Mesendoderm (in vitro differentiated cells): ENCODE results near the gene HDAC5.

ENCODE experiments used
- DNase-seq: peaks from one replicate; pipeline ENCODE4 v3.0.0; 2013
- H2AK5ac ChIP-seq: 2 replicates; pipeline ENCODE4 v1.6.1; 2013; ENCODE audit warnings: low read length, inconsistent platforms
- H2BK120ac ChIP-seq: 2 replicates; pipeline ENCODE4 v1.6.1; 2013; ENCODE audit warnings: low read depth, mild to moderate bottlenecking, low read length, moderate library complexity, mixed read lengths
- H2BK15ac ChIP-seq: replicated peaks from 2 replicates; pipeline ENCODE4 v1.6.1; 2013; ENCODE audit warnings: low read depth, mild to moderate bottlenecking, moderate library complexity
- H2BK5ac ChIP-seq: 2 replicates; pipeline ENCODE4 v1.6.1; 2013; ENCODE audit warnings: low read length, inconsistent platforms
- H3K18ac ChIP-seq: 2 replicates; pipeline ENCODE4 v1.6.1; 2013; ENCODE audit warnings: mild to moderate bottlenecking, low read length, mixed read lengths
- H3K23ac ChIP-seq: one replicate; pipeline ENCODE4 v1.6.1; 2013; ENCODE audit warnings: low read length
- H3K27ac ChIP-seq: 2 replicates; pipeline ENCODE4 v1.5.1; 2013; ENCODE audit warnings: low read depth, mild to moderate bottlenecking, inconsistent platforms, low read length, moderate library complexity
- H3K27me3 ChIP-seq: 2 replicates; pipeline ENCODE4 v1.6.1; 2013; ENCODE audit warnings: low read length, control low read depth, mild to moderate bottlenecking, inconsistent platforms; ENCODE audit not compliant: insufficient read depth, poor library complexity
- H3K36me3 ChIP-seq: 2 replicates; pipeline ENCODE4 v1.6.1; 2013; ENCODE audit warnings: low read length, inconsistent platforms; ENCODE audit not compliant: control insufficient read depth, insufficient read depth
- H3K4ac ChIP-seq: one replicate; pipeline ENCODE4 v1.6.1; 2013; ENCODE audit warnings: low read depth, mild to moderate bottlenecking, low read length, moderate library complexity
- H3K4me1 ChIP-seq: 2 replicates; pipeline ENCODE4 v1.6.1; 2013; ENCODE audit warnings: low read depth, low read length, inconsistent platforms; ENCODE audit not compliant: control insufficient read depth
- H3K4me2 ChIP-seq: 2 replicates; pipeline ENCODE4 v1.6.1; 2013; ENCODE audit warnings: low read length
- H3K4me3 ChIP-seq: 2 replicates; pipeline ENCODE4 v1.5.1; 2013; ENCODE audit warnings: mild to moderate bottlenecking, low read length
- H3K56ac ChIP-seq: one replicate; pipeline ENCODE4 v1.6.1; 2013; ENCODE audit warnings: low read length
- H3K79me1 ChIP-seq: 2 replicates; pipeline ENCODE4 v1.6.1; 2013; ENCODE audit warnings: low read length, inconsistent platforms
- H3K79me2 ChIP-seq: 2 replicates; pipeline ENCODE4 v1.6.1; 2013; ENCODE audit warnings: mild to moderate bottlenecking, low read length; ENCODE audit not compliant: control insufficient read depth, insufficient read depth
- H3K9ac ChIP-seq: 2 replicates; pipeline ENCODE4 v1.6.1; 2013; ENCODE audit warnings: low read length, inconsistent platforms
- H4K5ac ChIP-seq: one replicate; pipeline ENCODE4 v1.6.1; 2013; ENCODE audit warnings: low read length
- H4K8ac ChIP-seq: one replicate; pipeline ENCODE4 v1.6.1; 2013; ENCODE audit warnings: low read depth, mild to moderate bottlenecking, control low read depth, low read length, moderate library complexity
- WGBS: extraction: QIAGEN DNeasy Blood & Tissue Kit; methylation state at CpG from one replicate; pipeline ENCODE4 v1.1.7; 2013; ENCODE audit warnings: low lambda C conversion rate, missing lambda C conversion rate; ENCODE audit not compliant: insufficient coverage; ENCODE audit errors: extremely low coverage; 5-methylcytosine and 5-hydroxymethylcytosine counted together

Gene HDAC5

GRCh38 chr17:44084921-44085320, 38.5 kb downstream of the HDAC5 start:
- H3K4ac ChIP-seq: no peak overlapping the region
- no peaks in the 10 kb centered on the region for H3K27me3 ChIP-seq
- H3K56ac ChIP-seq: no peak overlapping the region
- H3K79me2 ChIP-seq: no peaks in the 10 kb centered on the region
- no peak overlapping the region for H3K9ac ChIP-seq
- H3K4me2 ChIP-seq: no peak overlapping the region
- no CpG with 5 or more reads among the region's 7 CpGs for WGBS
- H2BK15ac ChIP-seq: no peak overlapping the region
- H4K5ac ChIP-seq: no peak overlapping the region
- H4K8ac ChIP-seq: no peak overlapping the region
- H2AK5ac ChIP-seq: no peak overlapping the region
- H3K79me1 ChIP-seq: no peaks in the 10 kb centered on the region
- no peak overlapping the region for H3K27ac ChIP-seq
- peaks cover 5% of the 10 kb centered on the region for H3K4me1 ChIP-seq
- H3K18ac ChIP-seq: no peak overlapping the region
- DNase-seq: no peak
- no peak overlapping the region for H2BK120ac ChIP-seq
- H2BK5ac ChIP-seq: no peak overlapping the region
- no peak overlapping the region for H3K23ac ChIP-seq
- H3K4me3 ChIP-seq: no peak overlapping the region
- H3K36me3 ChIP-seq: peaks cover 4% of the 10 kb centered on the region

GRCh38 chr17:44084131-44084538, 39.3 kb downstream of the HDAC5 start:
- Histone ChIP-seq H3K4me1 (peaks cover 5% of the 10 kb centered on the region), H3K4me3 (no peak overlapping the region), H2BK120ac (no peak overlapping the region), H3K36me3 (peaks cover 4% of the 10 kb centered on the region), H3K18ac (no peak overlapping the region), H4K8ac (no peak overlapping the region), H2BK15ac (no peak overlapping the region), H3K79me1 (no peaks in the 10 kb centered on the region), H3K9ac (no peak overlapping the region), H3K23ac (no peak overlapping the region), H3K4ac (no peak overlapping the region), H3K56ac (no peak overlapping the region), H2AK5ac (no peak overlapping the region), H3K79me2 (no peaks in the 10 kb centered on the region), H2BK5ac (no peak overlapping the region), H4K5ac (no peak overlapping the region), H3K27ac (no peak overlapping the region), H3K27me3 (no peaks in the 10 kb centered on the region), H3K4me2 (no peak overlapping the region)
- no CpG with 5 or more reads among the region's 10 CpGs for WGBS
- peak; percentile 44 for DNase-seq

- no peak overlapping the region for H3K27ac ChIP-seq
- peaks cover 5% of the 10 kb centered on the region for H3K4me1 ChIP-seq
- no peak overlapping the region for H3K4me3 ChIP-seq
- no CpG with 5 or more reads among the region's 12 CpGs for whole genome bisulfite sequencing
- no peaks in the 10 kb centered on the region for H3K79me1 ChIP-seq
- H4K8ac ChIP-seq: no peak overlapping the region
- H3K9ac ChIP-seq: no peak overlapping the region
- H3K36me3 ChIP-seq: peaks cover 6% of the 10 kb centered on the region
- no peaks in the 10 kb centered on the region for H3K27me3 ChIP-seq
- H3K56ac ChIP-seq: no peak overlapping the region
- peak; percentile 70 for DNase-seq
- no peaks in the 10 kb centered on the region for H3K79me2 ChIP-seq
- H2BK15ac ChIP-seq: no peak overlapping the region
- H2BK120ac ChIP-seq: no peak overlapping the region
- H3K4ac ChIP-seq: no peak overlapping the region
- H3K23ac ChIP-seq: no peak overlapping the region
- H2AK5ac ChIP-seq: no peak overlapping the region
- no peak overlapping the region for H3K4me2 ChIP-seq
- H3K18ac ChIP-seq: no peak overlapping the region
- no peak overlapping the region for H4K5ac ChIP-seq
- no peak overlapping the region for H2BK5ac ChIP-seq
Measured at GRCh38 chr17:44083250-44083849, 40.1 kb downstream of the HDAC5 start.

GRCh38 chr17:44082256-44082927, 41.0 kb downstream of the HDAC5 start:
- Histone ChIP-seq H3K4me2 (no peak overlapping the region), H3K27me3 (no peaks in the 10 kb centered on the region), H3K56ac (no peak overlapping the region), H3K18ac (no peak overlapping the region), H3K4me1 (peaks cover 4% of the 10 kb centered on the region), H3K79me2 (no peaks in the 10 kb centered on the region), H2BK120ac (no peak overlapping the region), H2BK15ac (no peak overlapping the region), H3K4me3 (no peak overlapping the region), H3K4ac (no peak overlapping the region), H3K9ac (no peak overlapping the region), H3K36me3 (peaks cover 6% of the 10 kb centered on the region), H2BK5ac (no peak overlapping the region), H3K79me1 (no peaks in the 10 kb centered on the region), H3K23ac (no peak overlapping the region), H3K27ac (no peak overlapping the region), H2AK5ac (no peak overlapping the region), H4K8ac (no peak overlapping the region), H4K5ac (no peak overlapping the region)
- DNase-seq: no peak
- WGBS: no CpG with 5 or more reads among the region's 21 CpGs

- H3K27me3 ChIP-seq: no peaks in the 10 kb centered on the region
- no peak overlapping the region for H2BK120ac ChIP-seq
- WGBS: no CpG with 5 or more reads among the region's 3 CpGs
- H3K27ac ChIP-seq: no peak overlapping the region
- no peak overlapping the region for H3K4me2 ChIP-seq
- no peak overlapping the region for H4K5ac ChIP-seq
- H3K56ac ChIP-seq: no peak overlapping the region
- H3K36me3 ChIP-seq: peaks cover 6% of the 10 kb centered on the region
- no peak overlapping the region for H4K8ac ChIP-seq
- no peak overlapping the region for H3K9ac ChIP-seq
- no peaks in the 10 kb centered on the region for H3K79me2 ChIP-seq
- no peak overlapping the region for H3K18ac ChIP-seq
- no peak overlapping the region for H3K4ac ChIP-seq
- H2BK5ac ChIP-seq: no peak overlapping the region
- no peak for DNase-seq
- no peak overlapping the region for H2BK15ac ChIP-seq
- no peak overlapping the region for H3K4me3 ChIP-seq
- no peak overlapping the region for H3K23ac ChIP-seq
- H3K4me1 ChIP-seq: no peaks in the 10 kb centered on the region
- H3K79me1 ChIP-seq: no peaks in the 10 kb centered on the region
- H2AK5ac ChIP-seq: no peak overlapping the region
Measured at GRCh38 chr17:44081681-44082080, 41.8 kb downstream of the HDAC5 start.
